ENCODE measurements around the gene HIC1.

GRCh38 chr17:2089021-2089422 is 34.1 kb downstream of the HIC1 start:
- TF ChIP-seq RAD21 (IDR thresholded peaks at IDR 0.05) (no peak), SP1 (IDR thresholded peaks at IDR 0.05) (no peak), FOXA1 (IDR thresholded peaks at IDR 0.05) (no peak), JUND (IDR thresholded peaks at IDR 0.05) (peak in 1 of 2 donors; percentile 44), GABPA (IDR thresholded peaks at IDR 0.05 in 1 of 2, conservative IDR thresholded peaks at IDR 0.05 in 1 of 2) (no peak), MAX (IDR thresholded peaks at IDR 0.05) (no peak), ZBTB33 (IDR thresholded peaks at IDR 0.05) (no peak), YY1 (IDR thresholded peaks at IDR 0.05) (no peak)
- TF ChIP-seq, protein P1, sequence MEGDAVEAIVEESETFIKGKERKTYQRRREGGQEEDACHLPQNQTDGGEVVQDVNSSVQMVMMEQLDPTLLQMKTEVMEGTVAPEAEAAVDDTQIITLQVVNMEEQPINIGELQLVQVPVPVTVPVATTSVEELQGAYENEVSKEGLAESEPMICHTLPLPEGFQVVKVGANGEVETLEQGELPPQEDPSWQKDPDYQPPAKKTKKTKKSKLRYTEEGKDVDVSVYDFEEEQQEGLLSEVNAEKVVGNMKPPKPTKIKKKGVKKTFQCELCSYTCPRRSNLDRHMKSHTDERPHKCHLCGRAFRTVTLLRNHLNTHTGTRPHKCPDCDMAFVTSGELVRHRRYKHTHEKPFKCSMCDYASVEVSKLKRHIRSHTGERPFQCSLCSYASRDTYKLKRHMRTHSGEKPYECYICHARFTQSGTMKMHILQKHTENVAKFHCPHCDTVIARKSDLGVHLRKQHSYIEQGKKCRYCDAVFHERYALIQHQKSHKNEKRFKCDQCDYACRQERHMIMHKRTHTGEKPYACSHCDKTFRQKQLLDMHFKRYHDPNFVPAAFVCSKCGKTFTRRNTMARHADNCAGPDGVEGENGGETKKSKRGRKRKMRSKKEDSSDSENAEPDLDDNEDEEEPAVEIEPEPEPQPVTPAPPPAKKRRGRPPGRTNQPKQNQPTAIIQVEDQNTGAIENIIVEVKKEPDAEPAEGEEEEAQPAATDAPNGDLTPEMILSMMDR (IDR thresholded peaks at IDR 0.05; ENCODE audit: low read depth, low read length, missing input control): no peak
- TF ChIP-seq, protein P2, sequence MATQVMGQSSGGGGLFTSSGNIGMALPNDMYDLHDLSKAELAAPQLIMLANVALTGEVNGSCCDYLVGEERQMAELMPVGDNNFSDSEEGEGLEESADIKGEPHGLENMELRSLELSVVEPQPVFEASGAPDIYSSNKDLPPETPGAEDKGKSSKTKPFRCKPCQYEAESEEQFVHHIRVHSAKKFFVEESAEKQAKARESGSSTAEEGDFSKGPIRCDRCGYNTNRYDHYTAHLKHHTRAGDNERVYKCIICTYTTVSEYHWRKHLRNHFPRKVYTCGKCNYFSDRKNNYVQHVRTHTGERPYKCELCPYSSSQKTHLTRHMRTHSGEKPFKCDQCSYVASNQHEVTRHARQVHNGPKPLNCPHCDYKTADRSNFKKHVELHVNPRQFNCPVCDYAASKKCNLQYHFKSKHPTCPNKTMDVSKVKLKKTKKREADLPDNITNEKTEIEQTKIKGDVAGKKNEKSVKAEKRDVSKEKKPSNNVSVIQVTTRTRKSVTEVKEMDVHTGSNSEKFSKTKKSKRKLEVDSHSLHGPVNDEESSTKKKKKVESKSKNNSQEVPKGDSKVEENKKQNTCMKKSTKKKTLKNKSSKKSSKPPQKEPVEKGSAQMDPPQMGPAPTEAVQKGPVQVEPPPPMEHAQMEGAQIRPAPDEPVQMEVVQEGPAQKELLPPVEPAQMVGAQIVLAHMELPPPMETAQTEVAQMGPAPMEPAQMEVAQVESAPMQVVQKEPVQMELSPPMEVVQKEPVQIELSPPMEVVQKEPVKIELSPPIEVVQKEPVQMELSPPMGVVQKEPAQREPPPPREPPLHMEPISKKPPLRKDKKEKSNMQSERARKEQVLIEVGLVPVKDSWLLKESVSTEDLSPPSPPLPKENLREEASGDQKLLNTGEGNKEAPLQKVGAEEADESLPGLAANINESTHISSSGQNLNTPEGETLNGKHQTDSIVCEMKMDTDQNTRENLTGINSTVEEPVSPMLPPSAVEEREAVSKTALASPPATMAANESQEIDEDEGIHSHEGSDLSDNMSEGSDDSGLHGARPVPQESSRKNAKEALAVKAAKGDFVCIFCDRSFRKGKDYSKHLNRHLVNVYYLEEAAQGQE (IDR thresholded peaks at IDR 0.05): no peak
- TF ChIP-seq, protein P3, sequence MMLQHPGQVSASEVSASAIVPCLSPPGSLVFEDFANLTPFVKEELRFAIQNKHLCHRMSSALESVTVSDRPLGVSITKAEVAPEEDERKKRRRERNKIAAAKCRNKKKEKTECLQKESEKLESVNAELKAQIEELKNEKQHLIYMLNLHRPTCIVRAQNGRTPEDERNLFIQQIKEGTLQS (IDR thresholded peaks at IDR 0.05): no peak

Measured in liver (tissue), 3 donors.